ENCODE data around the gene ZNF691.

The ZNF691 gene

GRCh38 chr1:42846257-42847110 lies at the start of gene ZNF691 (continued):
- peak; percentile 29 for TF ChIP-seq ZNF398 (tag by site-specific recombination; IDR thresholded peaks at IDR 0.05)
- TF ChIP-seq ZNF121 (tag by site-specific recombination; IDR thresholded peaks at IDR 0.05): no peak
- TF ChIP-seq TRIM28 (IDR thresholded peaks at IDR 0.05; ENCODE audit: borderline replicate concordance, low read length): no peak
- no peak for TF ChIP-seq ZNF292 (tag by site-specific recombination; IDR thresholded peaks at IDR 0.05; ENCODE audit: borderline replicate concordance, low read depth)
- no peak for TF ChIP-seq ZNF670 (tag by site-specific recombination; IDR thresholded peaks at IDR 0.05; ENCODE audit: low read depth)
- no peak for TF ChIP-seq ZNF112 (tag by site-specific recombination; IDR thresholded peaks at IDR 0.05)
- TF ChIP-seq KLF7 (tag by site-specific recombination; IDR thresholded peaks at IDR 0.05; ENCODE audit: borderline replicate concordance): 0 out of 2 replicates have a peak, but pooled peaks have one; percentile 13
- TF ChIP-seq AEBP2 (tag by site-specific recombination; IDR thresholded peaks at IDR 0.05; ENCODE audit: borderline replicate concordance): no peak
- no peak for TF ChIP-seq ZNF830 (tag by site-specific recombination; IDR thresholded peaks at IDR 0.05; ENCODE audit: low read depth)
- no peak for TF ChIP-seq ZNF510 (tag by site-specific recombination; IDR thresholded peaks at IDR 0.05; ENCODE audit: insufficient replicate concordance)
- no peak for TF ChIP-seq ZNF585B (tag by site-specific recombination; IDR thresholded peaks at IDR 0.05)
- peak; percentile 71 for TF ChIP-seq ZNF660 (tag by site-specific recombination; IDR thresholded peaks at IDR 0.05)
- peak; percentile 84 for TF ChIP-seq PATZ1 (tag by site-specific recombination; IDR thresholded peaks at IDR 0.05)
- TF ChIP-seq KLF16 (tag by site-specific recombination; IDR thresholded peaks at IDR 0.05): peak; percentile 37; the same call in 1 of the 2 replicates
- TF ChIP-seq ZNF639 (tag by site-specific recombination; IDR thresholded peaks at IDR 0.05): no peak
- no peak for TF ChIP-seq ZNF521 (tag by site-specific recombination; IDR thresholded peaks at IDR 0.05)
- TF ChIP-seq KLF8 (tag by site-specific recombination; IDR thresholded peaks at IDR 0.05): peak; percentile 51
- peak; percentile 74; the same call in 1 of the 2 replicates for TF ChIP-seq ZEB2 (tag by site-specific recombination; IDR thresholded peaks at IDR 0.05)
- no peak for TF ChIP-seq HOXA7 (CRISPR knock-in tag; IDR thresholded peaks at IDR 0.05; ENCODE audit: borderline replicate concordance)
- TF ChIP-seq ZBTB26 (tag by site-specific recombination; optimal IDR thresholded peaks at IDR 0.05): peak; percentile 82
- no peak for TF ChIP-seq BCL6B (tag by site-specific recombination; IDR thresholded peaks at IDR 0.05)
- TF ChIP-seq ZBTB49 (tag by site-specific recombination; IDR thresholded peaks at IDR 0.05; ENCODE audit: low read depth): no peak
- no peak for TF ChIP-seq ZNF266 (tag by site-specific recombination; IDR thresholded peaks at IDR 0.05; ENCODE audit: low read depth)
- TF ChIP-seq HOXD13 (CRISPR knock-in tag; IDR thresholded peaks at IDR 0.05; ENCODE audit: borderline replicate concordance): no peak
